Heart left ventricle (tissue), 13 donors: ENCODE results near the gene SERTM2.

Source experiments
- CTCF ChIP-seq, 12 donors: fragments of 200-600 bp; sonication (generic) in 4 of 12; IDR thresholded peaks; one replicate each; pipeline versions ENCODE4 v1.5.0 to v1.8.0; 2018 to 2022; ENCODE audit warnings: antibody characterized with exemption in 12 of 12, mild to moderate bottlenecking in 5 of 12
- POLR2A ChIP-seq, 2 donors: fragments of 450-650 bp; IDR thresholded peaks; one replicate each; pipeline ENCODE4 v1.6.1; 2017; ENCODE audit warnings: antibody characterized with exemption in 2 of 2, mild to moderate bottlenecking in 2 of 2, moderate library complexity in 2 of 2
- donor health status: ischemic (EF 13 %, LVEDD 7.1; RV severe dilation, severe dysfunction).
- donor health status: DM: no; HTN: yes; CAD: no.
- donor health status: DM: no; HTN: no; CAD: no.
- donor health status: ischemic (EF 25% LVEDD 6.9; RV normal size, moderate dysfunction).
- donor health status: ischemic (EF 25% LVEDD 5.7; RV mildly dilated, moderate dysfunction).
- donor health status: ischemic (EF 35%, LVEDD 5.7; RV mildly dilated, moderate dysfunction).
- donor health status: nonischemic (EF 11% LVEDD 7.7; RV severe dilation, severe dysfunction).
- donor health status: DM: yes; HTN: yes; CAD: no.
- donor health status: PGD.
- donor health status: ischemic (EF 29% LVEDD 5.4; RV normal size, mild dysfunction).
- donor health status: nonischemic (EF 23%, LVEDD 6.1; RV moderate dilation, normal function).

DNA sequence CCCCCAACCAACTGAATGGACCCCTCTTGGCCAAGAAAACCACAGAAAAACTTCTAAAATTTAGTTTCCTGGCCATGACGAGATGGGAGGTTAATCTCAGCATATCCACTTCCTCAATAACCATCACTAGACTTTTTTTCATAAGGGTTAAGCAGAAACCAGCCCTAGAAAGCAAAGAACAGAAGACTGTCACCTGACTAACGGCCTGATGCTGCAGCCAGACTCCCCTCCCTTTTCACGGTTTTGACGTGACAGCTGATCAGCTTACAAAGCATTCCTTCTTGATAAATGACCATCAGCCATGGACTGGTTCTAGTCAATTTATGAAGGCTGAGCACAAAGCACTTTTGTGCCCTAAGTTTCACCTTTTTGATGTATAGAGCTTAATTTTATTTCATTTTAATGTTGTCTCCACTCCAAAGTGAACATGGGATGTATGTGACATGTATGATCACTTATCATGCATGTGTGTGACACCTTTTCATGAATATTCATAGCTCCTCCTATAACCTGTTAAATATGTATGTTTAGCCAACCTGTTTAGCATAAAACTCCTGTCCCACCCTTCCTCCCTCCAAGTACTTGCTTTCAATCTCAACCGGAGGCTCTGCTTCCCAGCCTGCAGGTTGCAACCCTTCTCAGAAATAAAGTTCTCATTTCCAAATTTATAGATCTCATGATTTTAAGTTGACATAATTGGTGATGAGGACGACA is 56.3 kb downstream of the SERTM2 start:
- no peak for TF ChIP-seq CTCF (IDR thresholded peaks at IDR 0.05)
- no peak for TF ChIP-seq POLR2A (IDR thresholded peaks at IDR 0.05)
